Measurements from ENCODE around the gene ARHGAP8.

The ARHGAP8 gene

GRCh38 chr22:44773082-44773481 lies 20.7 kb downstream of the ARHGAP8 start:
- Histone ChIP-seq H3K36me3 (ENCODE audit: control insufficient read depth, insufficient read depth, low read length) (no peaks in the 10 kb centered on the region), H3K4me1 (ENCODE audit: control insufficient read depth, insufficient read depth, low read length, poor library complexity, severe bottlenecking) (no peaks in the 10 kb centered on the region), H3K4me3 (ENCODE audit: extremely low read depth, insufficient read depth, low read length, poor library complexity, severe bottlenecking) (no peak overlapping the region), H3K9me3 (ENCODE audit: control insufficient read depth, low read length) (peaks cover 11% of the 10 kb centered on the region), H3K27ac (ENCODE audit: low read depth, low read length, severe bottlenecking) (no peak overlapping the region)
- WGBS, 2 experiments (ENCODE audit: insufficient coverage in 2 of 2): 100% methylated on average over 1 of the region's 1 CpG

- 86 to 91% methylated on average over 5 of the region's 5 CpGs for WGBS, 2 experiments (ENCODE audit: insufficient coverage in 2 of 2)
- no peaks in the 10 kb centered on the region for H3K36me3 ChIP-seq (ENCODE audit: control insufficient read depth, insufficient read depth, low read length)
- H3K4me1 ChIP-seq (ENCODE audit: control insufficient read depth, insufficient read depth, low read length, poor library complexity, severe bottlenecking): no peaks in the 10 kb centered on the region
- H3K9me3 ChIP-seq (ENCODE audit: control insufficient read depth, low read length): peaks cover 11% of the 10 kb centered on the region
- H3K27ac ChIP-seq (ENCODE audit: low read depth, low read length, severe bottlenecking): no peak overlapping the region
- H3K4me3 ChIP-seq (ENCODE audit: extremely low read depth, insufficient read depth, low read length, poor library complexity, severe bottlenecking): no peak overlapping the region
Measured at GRCh38 chr22:44775862-44776261, 23.5 kb downstream of the ARHGAP8 start.

GRCh38 chr22:44776605-44777363 lies 24.4 kb downstream of the ARHGAP8 start:
- no peaks in the 10 kb centered on the region for H3K4me1 ChIP-seq (ENCODE audit: control insufficient read depth, insufficient read depth, low read length, poor library complexity, severe bottlenecking)
- 86 to 89% methylated on average over 11 to 15 of the region's 16 CpGs for WGBS, 2 experiments (ENCODE audit: insufficient coverage in 2 of 2)
- H3K4me3 ChIP-seq (ENCODE audit: extremely low read depth, insufficient read depth, low read length, poor library complexity, severe bottlenecking): no peak overlapping the region
- H3K27ac ChIP-seq (ENCODE audit: low read depth, low read length, severe bottlenecking): no peak overlapping the region
- no peaks in the 10 kb centered on the region for H3K36me3 ChIP-seq (ENCODE audit: control insufficient read depth, insufficient read depth, low read length)
- H3K9me3 ChIP-seq (ENCODE audit: control insufficient read depth, low read length): peaks cover 11% of the 10 kb centered on the region

- Histone ChIP-seq H3K4me3 (ENCODE audit: extremely low read depth, insufficient read depth, low read length, poor library complexity, severe bottlenecking) (no peak overlapping the region), H3K4me1 (ENCODE audit: control insufficient read depth, insufficient read depth, low read length, poor library complexity, severe bottlenecking) (no peaks in the 10 kb centered on the region), H3K36me3 (ENCODE audit: control insufficient read depth, insufficient read depth, low read length) (no peaks in the 10 kb centered on the region), H3K9me3 (ENCODE audit: control insufficient read depth, low read length) (peaks cover 11% of the 10 kb centered on the region), H3K27ac (ENCODE audit: low read depth, low read length, severe bottlenecking) (no peak overlapping the region)
- 67 to 79% methylated on average over 1 to 2 of the region's 2 CpGs for WGBS, 2 experiments (ENCODE audit: insufficient coverage in 2 of 2)
Measured at GRCh38 chr22:44777364-44777755, 25.0 kb downstream of the ARHGAP8 start.

- 90 to 92% methylated on average over 14 of the region's 17 CpGs for WGBS, 2 experiments (ENCODE audit: insufficient coverage in 2 of 2)
- H3K4me3 ChIP-seq (ENCODE audit: extremely low read depth, insufficient read depth, low read length, poor library complexity, severe bottlenecking): no peak overlapping the region
Measured at GRCh38 chr22:44780876-44781449, 28.6 kb downstream of the ARHGAP8 start.

GRCh38 chr22:44782363-44782963 lies 30.1 kb downstream of the ARHGAP8 start:
- H3K27ac ChIP-seq (ENCODE audit: low read depth, low read length, severe bottlenecking): no peak overlapping the region
- no peaks in the 10 kb centered on the region for H3K9me3 ChIP-seq (ENCODE audit: control insufficient read depth, low read length)
- WGBS, 2 experiments (ENCODE audit: insufficient coverage in 2 of 2): 79 to 82% methylated on average over 17 of the region's 17 CpGs
- no peaks in the 10 kb centered on the region for H3K4me1 ChIP-seq (ENCODE audit: control insufficient read depth, insufficient read depth, low read length, poor library complexity, severe bottlenecking)
- H3K4me3 ChIP-seq (ENCODE audit: extremely low read depth, insufficient read depth, low read length, poor library complexity, severe bottlenecking): no peak overlapping the region
- no peaks in the 10 kb centered on the region for H3K36me3 ChIP-seq (ENCODE audit: control insufficient read depth, insufficient read depth, low read length)

More at GRCh38 chr22:44780876-44781449, 28.6 kb downstream of the ARHGAP8 start:
- Histone ChIP-seq H3K27ac (ENCODE audit: low read depth, low read length, severe bottlenecking) (no peak overlapping the region), H3K4me1 (ENCODE audit: control insufficient read depth, insufficient read depth, low read length, poor library complexity, severe bottlenecking) (no peaks in the 10 kb centered on the region), H3K9me3 (ENCODE audit: control insufficient read depth, low read length) (no peaks in the 10 kb centered on the region), H3K36me3 (ENCODE audit: control insufficient read depth, insufficient read depth, low read length) (no peaks in the 10 kb centered on the region)

- H3K27ac ChIP-seq (ENCODE audit: low read depth, low read length, severe bottlenecking): no peak overlapping the region
- H3K36me3 ChIP-seq (ENCODE audit: control insufficient read depth, insufficient read depth, low read length): no peaks in the 10 kb centered on the region
- no peaks in the 10 kb centered on the region for H3K9me3 ChIP-seq (ENCODE audit: control insufficient read depth, low read length)
- WGBS, 2 experiments (ENCODE audit: insufficient coverage in 2 of 2): 64 to 67% methylated on average over 8 to 10 of the region's 10 CpGs
- H3K4me3 ChIP-seq (ENCODE audit: extremely low read depth, insufficient read depth, low read length, poor library complexity, severe bottlenecking): no peak overlapping the region
- H3K4me1 ChIP-seq (ENCODE audit: control insufficient read depth, insufficient read depth, low read length, poor library complexity, severe bottlenecking): no peaks in the 10 kb centered on the region
Measured at GRCh38 chr22:44783091-44783490, 30.7 kb downstream of the ARHGAP8 start.

- no peak overlapping the region for H3K27ac ChIP-seq (ENCODE audit: low read depth, low read length, severe bottlenecking)
- WGBS, 2 experiments (ENCODE audit: insufficient coverage in 2 of 2): 67 to 71% methylated on average over 13 of the region's 14 CpGs
- no peak overlapping the region for H3K4me3 ChIP-seq (ENCODE audit: extremely low read depth, insufficient read depth, low read length, poor library complexity, severe bottlenecking)
- no peaks in the 10 kb centered on the region for H3K36me3 ChIP-seq (ENCODE audit: control insufficient read depth, insufficient read depth, low read length)
- H3K9me3 ChIP-seq (ENCODE audit: control insufficient read depth, low read length): no peaks in the 10 kb centered on the region
- H3K4me1 ChIP-seq (ENCODE audit: control insufficient read depth, insufficient read depth, low read length, poor library complexity, severe bottlenecking): no peaks in the 10 kb centered on the region
Measured at GRCh38 chr22:44783581-44783980, 31.2 kb downstream of the ARHGAP8 start.

- H3K4me1 ChIP-seq (ENCODE audit: control insufficient read depth, insufficient read depth, low read length, poor library complexity, severe bottlenecking): no peaks in the 10 kb centered on the region
- no peaks in the 10 kb centered on the region for H3K36me3 ChIP-seq (ENCODE audit: control insufficient read depth, insufficient read depth, low read length)
- H3K4me3 ChIP-seq (ENCODE audit: extremely low read depth, insufficient read depth, low read length, poor library complexity, severe bottlenecking): no peak overlapping the region
- no peak overlapping the region for H3K27ac ChIP-seq (ENCODE audit: low read depth, low read length, severe bottlenecking)
- H3K9me3 ChIP-seq (ENCODE audit: control insufficient read depth, low read length): no peaks in the 10 kb centered on the region
- 91 to 92% methylated on average over 21 to 22 of the region's 23 CpGs for WGBS, 2 experiments (ENCODE audit: insufficient coverage in 2 of 2)
Measured at GRCh38 chr22:44786136-44786535, 33.8 kb downstream of the ARHGAP8 start.

GRCh38 chr22:44786610-44787009 lies 34.2 kb downstream of the ARHGAP8 start:
- H3K9me3 ChIP-seq (ENCODE audit: control insufficient read depth, low read length): no peaks in the 10 kb centered on the region
- H3K4me3 ChIP-seq (ENCODE audit: extremely low read depth, insufficient read depth, low read length, poor library complexity, severe bottlenecking): no peak overlapping the region
- WGBS, 2 experiments (ENCODE audit: insufficient coverage in 2 of 2): 90 to 96% methylated on average over 5 to 6 of the region's 7 CpGs
- H3K27ac ChIP-seq (ENCODE audit: low read depth, low read length, severe bottlenecking): no peak overlapping the region
- H3K36me3 ChIP-seq (ENCODE audit: control insufficient read depth, insufficient read depth, low read length): no peaks in the 10 kb centered on the region
- H3K4me1 ChIP-seq (ENCODE audit: control insufficient read depth, insufficient read depth, low read length, poor library complexity, severe bottlenecking): no peaks in the 10 kb centered on the region

- Histone ChIP-seq H3K27ac (ENCODE audit: low read depth, low read length, severe bottlenecking) (no peak overlapping the region), H3K36me3 (ENCODE audit: control insufficient read depth, insufficient read depth, low read length) (no peaks in the 10 kb centered on the region), H3K4me1 (ENCODE audit: control insufficient read depth, insufficient read depth, low read length, poor library complexity, severe bottlenecking) (no peaks in the 10 kb centered on the region), H3K9me3 (ENCODE audit: control insufficient read depth, low read length) (no peaks in the 10 kb centered on the region), H3K4me3 (ENCODE audit: extremely low read depth, insufficient read depth, low read length, poor library complexity, severe bottlenecking) (no peak overlapping the region)
- WGBS, 2 experiments (ENCODE audit: insufficient coverage in 2 of 2): no CpG with 5 or more reads among the region's 3 CpGs
Measured at GRCh38 chr22:44787832-44788231, 35.5 kb downstream of the ARHGAP8 start.
